SK-N-SH (cell line): ENCODE data around the gene CDK13. TPM values are rescaled to one million over a fixed set of nuclear protein-coding genes. Genes with fewer than 3 reads are reported as not detected.
A peak's percentile ranks its signal among the peaks of the same experiment; 100 is the strongest.

Experiments used
- CTCF ChIA-PET: fragments of 300-600, 350-600 bp; formaldehyde crosslinking; extraction: SDS; loops from one replicate; lab custom pipeline; 2021; lab: Yijun Ruan, JAX
- POLR2A ChIA-PET: fragments of 350-600 bp; sonication (Branson Sonifier 250); formaldehyde crosslinking; extraction: SDS; loops from one replicate; lab custom pipeline; 2020; ENCODE audit warnings: antibody characterized with exemption, inconsistent platforms; lab: Yijun Ruan, JAX
- DNase-seq: peaks from one replicate; pipeline ENCODE4 v3.0.0; 2012
- H2AFZ ChIP-seq: fragments of 200-600 bp; sonication (generic); 2 replicates; pipeline ENCODE4 v1.8.1; 2016; ENCODE audit warnings: antibody characterized with exemption, mild to moderate bottlenecking, low read depth
- H3F3A ChIP-seq: fragments of 200-600 bp; sonication (generic); replicated peaks from 2 replicates; pipeline ENCODE3; 2016; ENCODE audit warnings: antibody characterized with exemption, mild to moderate bottlenecking; ENCODE audit not compliant: insufficient read depth
- H3K27ac ChIP-seq, 2 experiments: fragments of 200-500 bp in 1 of 2; fragments of 200-600 bp in 1 of 2; sonication (Bioruptor generic) in 1 of 2; sonication (generic), shearing (Covaris generic) in 1 of 2; 2 replicates each; pipeline versions ENCODE4 v1.5.1 to v1.6.1; 2014 to 2016; ENCODE audit warnings: low read depth in 2 of 2, inconsistent platforms in 1 of 2, low read length in 1 of 2, mild to moderate bottlenecking in 1 of 2, mixed read lengths in 1 of 2
- H3K27me3 ChIP-seq: fragments of 200-600 bp; sonication (generic), shearing (Covaris generic); 2 replicates; pipeline ENCODE4 v1.6.1; 2016; ENCODE audit warnings: mixed run types; ENCODE audit not compliant: insufficient read depth
- H3K36me3 ChIP-seq, 2 experiments: fragments of 200-500 bp in 1 of 2; fragments of 200-600 bp in 1 of 2; sonication (Bioruptor generic) in 1 of 2; sonication (generic) in 1 of 2; replicated peaks in 1 of 2; 2 replicates each; pipeline versions ENCODE3 to v1.5.1; 2014 to 2016; ENCODE audit warnings: low read length in 1 of 2, mild to moderate bottlenecking in 1 of 2; ENCODE audit not compliant: insufficient read depth in 2 of 2, control insufficient read depth in 1 of 2
- H3K4me1 ChIP-seq, 2 experiments: fragments of 200-500 bp in 1 of 2; fragments of 200-600 bp in 1 of 2; sonication (Bioruptor generic) in 1 of 2; sonication (generic), shearing (Covaris generic) in 1 of 2; 2 replicates each; pipeline versions ENCODE4 v1.5.1 to v1.6.1; 2014 to 2016; ENCODE audit warnings: low read depth in 1 of 2, low read length in 1 of 2, mixed run types in 1 of 2; ENCODE audit not compliant: insufficient read depth in 2 of 2, control insufficient read depth in 1 of 2
- H3K4me2 ChIP-seq: fragments of 200-600 bp; sonication (generic), shearing (Covaris generic); 2 replicates; pipeline ENCODE4 v1.6.1; 2017; ENCODE audit warnings: mixed run types
- H3K4me3 ChIP-seq, 2 experiments: fragments of 200-500 bp in 1 of 2; fragments of 200-600 bp in 1 of 2; sonication (Bioruptor generic) in 1 of 2; sonication (generic), shearing (Covaris generic) in 1 of 2; 2 replicates each; pipeline versions ENCODE4 v1.5.1 to v1.8.1; 2014 to 2016; ENCODE audit warnings: low read depth in 2 of 2, inconsistent platforms in 1 of 2, low read length in 1 of 2, mild to moderate bottlenecking in 1 of 2, mixed read lengths in 1 of 2, moderate library complexity in 1 of 2
- H3K79me2 ChIP-seq: fragments of 200-600 bp; sonication (generic); 2 replicates; pipeline ENCODE4 v1.8.1; 2017; ENCODE audit warnings: mild to moderate bottlenecking; ENCODE audit not compliant: insufficient read depth
- H3K9ac ChIP-seq: fragments of 200-600 bp; sonication (generic); 2 replicates; pipeline ENCODE4 v1.6.1; 2017; ENCODE audit warnings: mixed run types
- H3K9me2 ChIP-seq: fragments of 200-600 bp; sonication (generic); 2 replicates; pipeline ENCODE4 v1.6.1; 2017; ENCODE audit warnings: mixed run types
- H3K9me3 ChIP-seq: fragments of 200-600 bp; sonication (generic); 2 replicates; pipeline ENCODE4 v1.6.1; 2017; ENCODE audit warnings: mixed run types, mild to moderate bottlenecking, moderate library complexity
- H4K20me1 ChIP-seq: fragments of 200-600 bp; sonication (generic); 2 replicates; pipeline ENCODE4 v1.6.1; 2017; ENCODE audit warnings: mild to moderate bottlenecking, mixed run types; ENCODE audit not compliant: insufficient read depth
- EZH2phosphoT487 ChIP-seq: fragments of 200-600 bp; sonication (generic); IDR thresholded peaks from 2 replicates; pipeline ENCODE4 v1.6.1; 2017; ENCODE audit warnings: low read depth, mixed run types, mild to moderate bottlenecking, antibody characterized with exemption, moderate library complexity, borderline replicate concordance
- FOXJ3 ChIP-seq: sonication (generic); formaldehyde crosslinking; IDR thresholded peaks from 2 replicates; pipeline ENCODE4 v1.5.1; 2020; ENCODE audit warnings: mild to moderate bottlenecking, missing genetic modification reagents
- FOXM1 ChIP-seq: IDR thresholded peaks from 2 replicates; pipeline ENCODE4 v1.4.0; 2012; ENCODE audit warnings: low read depth, mild to moderate bottlenecking
- GABPA ChIP-seq: IDR thresholded peaks from 2 replicates; pipeline ENCODE4 v1.4.0; 2012; ENCODE audit warnings: low read depth, mild to moderate bottlenecking
- GATA2 ChIP-seq: sonication (generic); formaldehyde crosslinking; IDR thresholded peaks from 2 replicates; pipeline ENCODE4 v1.5.0; 2020; ENCODE audit warnings: mild to moderate bottlenecking, missing genetic modification reagents
- IRF3 ChIP-seq: fragments of 150-350 bp; IDR thresholded peaks from 2 replicates; pipeline ENCODE4 v1.6.1; 2016; ENCODE audit warnings: mild to moderate bottlenecking, low read depth, low read length
- JUND ChIP-seq: IDR thresholded peaks from 2 replicates; pipeline ENCODE4 v1.4.0; 2012
- MEF2A ChIP-seq: IDR thresholded peaks from 2 replicates; pipeline ENCODE4 v1.4.0; 2012; ENCODE audit warnings: low read depth, borderline replicate concordance
- NFIC ChIP-seq: IDR thresholded peaks from 2 replicates; pipeline ENCODE4 v1.4.0; 2012; ENCODE audit warnings: borderline replicate concordance
- NRF1 ChIP-seq: IDR thresholded peaks from 2 replicates; pipeline ENCODE4 v1.6.1; 2012; ENCODE audit warnings: low read depth, mild to moderate bottlenecking, low read length
- RCOR1 ChIP-seq: fragments of 150-350 bp; IDR thresholded peaks from 2 replicates; pipeline ENCODE4 v1.6.1; 2017; ENCODE audit warnings: antibody characterized with exemption, low read length
- REST ChIP-seq: IDR thresholded peaks from 2 replicates; pipeline ENCODE4 v1.6.1; 2012; ENCODE audit warnings: mild to moderate bottlenecking, low read depth, low read length, moderate library complexity
- RFX5 ChIP-seq: IDR thresholded peaks from 2 replicates; pipeline ENCODE4 v1.6.1; 2012; ENCODE audit warnings: mild to moderate bottlenecking, improper control_type of control experiment, low read length
- RXRA ChIP-seq: IDR thresholded peaks from 2 replicates; pipeline ENCODE4 v1.4.0; 2012; ENCODE audit warnings: low read depth, mild to moderate bottlenecking, borderline replicate concordance
- TAF1 ChIP-seq: IDR thresholded peaks from 2 replicates; pipeline ENCODE4 v1.6.1; 2012; ENCODE audit warnings: low read depth, mild to moderate bottlenecking, low read length, moderate library complexity, borderline replicate concordance
- USF1 ChIP-seq: IDR thresholded peaks from 2 replicates; pipeline ENCODE4 v1.4.0; 2012; ENCODE audit warnings: low read depth, borderline replicate concordance
- USF2 ChIP-seq: fragments of 150-350 bp; IDR thresholded peaks from 2 replicates; pipeline ENCODE4 v1.6.1; 2017; ENCODE audit warnings: antibody characterized with exemption, low read length, low read depth, borderline replicate concordance
- ZBTB33 ChIP-seq: IDR thresholded peaks from 2 replicates; pipeline ENCODE4 v1.4.0; 2012; ENCODE audit warnings: low read depth, borderline replicate concordance
- WGBS: methylation state at CpG from one replicate; pipeline ENCODE4 v1.1.6; 2017; ENCODE audit warnings: low lambda C conversion rate; 5-methylcytosine and 5-hydroxymethylcytosine counted together
- polyA plus RNA-seq, 3 experiments: library from polyadenylated mRNA; depleted of rRNA; stranded (reverse); fragments of >200 nt; gene quantifications; 2 replicates each; pipeline ENCODE4 v1.2.3, GENCODE V29; 2012

CDK13 gene
- polyA plus RNA-seq, 1 of the 3 experiments (the other 2 are of a cell fraction): 23.1 TPM

GRCh38 chr7:39948956-39949928, 814 bp upstream of the CDK13 start (continued):
- no peak for TF ChIP-seq MEF2A
- no peak for TF ChIP-seq RXRA
- no peak; the same call in 1 of the 2 replicates for TF ChIP-seq REST
- TF ChIP-seq IRF3: no peak; the same call in 1 of the 2 replicates
- TF ChIP-seq NFIC: no peak

GRCh38 chr7:39950473-39951225, 593 bp downstream of the CDK13 start:
- ChIA-PET CTCF (interaction anchor here (0.6 to 9.3 kb wide), 13 partner anchors 9 to 1615 kb away, joined by 3 to 100 read pairs (median 5); partner anchors contain the start of genes MPLKIP and SUGCT), POLR2A (interaction anchor here (1.4 to 1.7 kb wide), 3 partner anchors 184 to 328 kb away, joined by 4 to 5 read pairs (median 5); partner anchors contain the start of genes MPLKIP, RALA and SUGCT)
- Histone ChIP-seq H3K9me2 (no peaks in the 10 kb centered on the region), H3K4me1 (peaks cover 0 to 24% of the 10 kb centered on the region in 2 experiments; a peak in 2 of 4 replicates), H3K27me3 (no peaks in the 10 kb centered on the region), H3K36me3 (peaks cover 13 to 16% of the 10 kb centered on the region in 2 experiments), H3F3A (peaks cover 16% of the 10 kb centered on the region), H4K20me1 (peaks cover 46% of the 10 kb centered on the region), H3K9me3 (no peaks in the 10 kb centered on the region), H3K79me2 (peaks cover 63% of the 10 kb centered on the region), H3K9ac (peak overlapping the region; percentile 92), H2AFZ (peak overlapping the region; percentile 11; the same call in 1 of the 2 replicates), H3K4me2 (peak overlapping the region; percentile 78), H3K4me3 (peak overlapping the region; percentile 74 to 96), H3K27ac (peak overlapping the region; percentile 97)
- WGBS: under 1% methylated on average over 57 of the region's 93 CpGs
- peak; percentile 75 for DNase-seq
- TF ChIP-seq NRF1 (no peak), USF1 (no peak), GATA2 (CRISPR knock-in tag) (no peak), ZBTB33 (no peak), GABPA (peak; percentile 42; the same call in 1 of the 2 replicates), RFX5 (no peak), FOXM1 (no peak), EZH2phosphoT487 (no peak), RXRA (0 out of 2 replicates have a peak, but pooled peaks have one; percentile 7), NFIC (no peak), USF2 (no peak), JUND (no peak), MEF2A (no peak), RCOR1 (no peak), FOXJ3 (no peak), TAF1 (peak; percentile 14; the same call in 1 of the 2 replicates)
